Measurements from ENCODE around the gene TGFBI. TPM values are rescaled to one million over a fixed set of nuclear protein-coding genes. Genes with fewer than 3 reads are reported as not detected.
"Not testable (repeated sequence)": the region's sequence is repeated elsewhere in the genome, so short reads cannot be mapped to it uniquely, and the experiment has no call there.

TGFBI gene
- total RNA-seq, 6 donors from 2014 or later, result 51.0 to 189 (median 126) TPM

GRCh38 chr5:136042156-136042555 lies 13.4 kb downstream of the TGFBI start:
- Histone ChIP-seq H3K9me3 (peaks cover 0 to 4% (median 0%) of the 10 kb centered on the region in 4 donors), H3K4me3 (no peak overlapping the region), H3K4me1 (peaks cover 0 to 5% (median 2%) of the 10 kb centered on the region in 4 donors), H3K36me3 (no peaks in the 10 kb centered on the region), H3K27me3 (no peaks in the 10 kb centered on the region), H3K27ac (no peak overlapping the region)
- ATAC-seq (ENCODE audit: low FRiP score in 2 of 2) (no peak), DNase-seq (no peak)
- TF ChIP-seq, protein P1, sequence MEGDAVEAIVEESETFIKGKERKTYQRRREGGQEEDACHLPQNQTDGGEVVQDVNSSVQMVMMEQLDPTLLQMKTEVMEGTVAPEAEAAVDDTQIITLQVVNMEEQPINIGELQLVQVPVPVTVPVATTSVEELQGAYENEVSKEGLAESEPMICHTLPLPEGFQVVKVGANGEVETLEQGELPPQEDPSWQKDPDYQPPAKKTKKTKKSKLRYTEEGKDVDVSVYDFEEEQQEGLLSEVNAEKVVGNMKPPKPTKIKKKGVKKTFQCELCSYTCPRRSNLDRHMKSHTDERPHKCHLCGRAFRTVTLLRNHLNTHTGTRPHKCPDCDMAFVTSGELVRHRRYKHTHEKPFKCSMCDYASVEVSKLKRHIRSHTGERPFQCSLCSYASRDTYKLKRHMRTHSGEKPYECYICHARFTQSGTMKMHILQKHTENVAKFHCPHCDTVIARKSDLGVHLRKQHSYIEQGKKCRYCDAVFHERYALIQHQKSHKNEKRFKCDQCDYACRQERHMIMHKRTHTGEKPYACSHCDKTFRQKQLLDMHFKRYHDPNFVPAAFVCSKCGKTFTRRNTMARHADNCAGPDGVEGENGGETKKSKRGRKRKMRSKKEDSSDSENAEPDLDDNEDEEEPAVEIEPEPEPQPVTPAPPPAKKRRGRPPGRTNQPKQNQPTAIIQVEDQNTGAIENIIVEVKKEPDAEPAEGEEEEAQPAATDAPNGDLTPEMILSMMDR (IDR thresholded peaks at IDR 0.05), result no peak
- no peak for TF ChIP-seq POLR2A (IDR thresholded peaks at IDR 0.05)
- no peak for TF ChIP-seq EP300 (IDR thresholded peaks at IDR 0.05)
- TF ChIP-seq POLR2AphosphoS5 (IDR thresholded peaks at IDR 0.05), result no peak
- 75 to 92% methylated on average over 1 of the region's 1 CpG for WGBS, 2 donors

- peak in 1 of 2 donors; percentile 9 for ATAC-seq (ENCODE audit: low FRiP score in 2 of 2)
- WGBS, 2 donors, result 42 to 44% methylated on average over 4 to 6 of the region's 6 CpGs
- Histone ChIP-seq H3K9me3 (peaks cover 0 to 4% (median 0%) of the 10 kb centered on the region in 4 donors), H3K27ac (no peak overlapping the region), H3K4me3 (no peak overlapping the region), H3K4me1 (no peaks in the 10 kb centered on the region), H3K36me3 (no peaks in the 10 kb centered on the region), H3K27me3 (no peaks in the 10 kb centered on the region)
- TF ChIP-seq EP300 (IDR thresholded peaks at IDR 0.05) (no peak), POLR2AphosphoS5 (IDR thresholded peaks at IDR 0.05) (no peak), POLR2A (IDR thresholded peaks at IDR 0.05) (no peak)
- TF ChIP-seq, protein P1 (IDR thresholded peaks at IDR 0.05), result no peak
- no peak for DNase-seq
Observed at GRCh38 chr5:136042665-136043121, 13.9 kb downstream of the TGFBI start.

GRCh38 chr5:136043551-136043950 lies 14.8 kb downstream of the TGFBI start:
- TF ChIP-seq POLR2A (IDR thresholded peaks at IDR 0.05) (no peak), POLR2AphosphoS5 (IDR thresholded peaks at IDR 0.05) (no peak), EP300 (IDR thresholded peaks at IDR 0.05) (no peak)
- TF ChIP-seq, protein P1 (IDR thresholded peaks at IDR 0.05), result no peak
- WGBS, 2 donors, result 68 to 76% methylated on average over 2 of the region's 2 CpGs
- Histone ChIP-seq H3K4me1 (no peaks in the 10 kb centered on the region), H3K9me3 (peaks cover 0 to 2% (median 0%) of the 10 kb centered on the region in 4 donors), H3K27ac (no peak overlapping the region), H3K36me3 (no peaks in the 10 kb centered on the region), H3K27me3 (no peaks in the 10 kb centered on the region), H3K4me3 (no peak overlapping the region)
- no peak for ATAC-seq (ENCODE audit: low FRiP score in 2 of 2)
- peak in 1 of 2 donors; percentile 6 for DNase-seq

- ATAC-seq (ENCODE audit: low FRiP score in 2 of 2) (no peak), DNase-seq (peak in 1 of 2 donors; percentile 12)
- H3K36me3 ChIP-seq, result peaks cover 0 to 2% (median 0%) of the 10 kb centered on the region in 4 donors
- no peak overlapping the region for H3K4me3 ChIP-seq
- H3K27ac ChIP-seq, result no peak overlapping the region
- WGBS, 2 donors, result 86 to 91% methylated on average over 6 to 8 of the region's 8 CpGs
- TF ChIP-seq EP300 (IDR thresholded peaks at IDR 0.05) (no peak), POLR2AphosphoS5 (IDR thresholded peaks at IDR 0.05) (no peak), POLR2A (IDR thresholded peaks at IDR 0.05) (no peak)
- TF ChIP-seq, protein P1 (IDR thresholded peaks at IDR 0.05), result no peak
- no peaks in the 10 kb centered on the region for H3K9me3 ChIP-seq
- no peaks in the 10 kb centered on the region for H3K27me3 ChIP-seq
- H3K4me1 ChIP-seq, result no peaks in the 10 kb centered on the region
Observed at GRCh38 chr5:136043968-136044610, 15.3 kb downstream of the TGFBI start.

- not testable (repeated sequence) for H3K9me3 ChIP-seq; H3K4me3 ChIP-seq; H3K27ac ChIP-seq; H3K4me1 ChIP-seq; H3K36me3 ChIP-seq; H3K27me3 ChIP-seq; ATAC-seq (ENCODE audit: low FRiP score in 2 of 2)
- DNase-seq, result peak in 1 of 2 donors; percentile 14
- WGBS, 2 donors, result 81 to 91% methylated on average over 8 of the region's 8 CpGs
Observed at GRCh38 chr5:136045026-136045425, 16.2 kb downstream of the TGFBI start.

All from upper lobe of left lung (tissue), 6 donors.